Hepatocyte (in vitro differentiated cells): ENCODE measurements around the gene CDH4. TPM values are rescaled to one million over a fixed set of nuclear protein-coding genes. Genes with fewer than 3 reads are reported as not detected.

ENCODE experiments used
- DNase-seq: peaks from one replicate; pipeline ENCODE4 v3.0.0-alpha.2; 2016; ENCODE audit warnings: low spot score
- H2AFZ ChIP-seq: fragments of 200-600 bp; sonication (generic); 2 replicates; pipeline ENCODE4 v1.6.0; 2016; ENCODE audit warnings: antibody characterized with exemption, mild to moderate bottlenecking
- H3K27ac ChIP-seq: fragments of 200-600 bp; sonication (generic); 2 replicates; pipeline ENCODE4 v1.5.1; 2016; ENCODE audit warnings: mild to moderate bottlenecking
- H3K27me3 ChIP-seq: fragments of 200-600 bp; sonication (generic); 2 replicates; pipeline ENCODE4 v1.6.1; 2016
- H3K36me3 ChIP-seq: fragments of 200-600 bp; sonication (generic); replicated peaks from 2 replicates; pipeline ENCODE4 v1.5.1; 2016; ENCODE audit warnings: low read depth; ENCODE audit not compliant: insufficient read depth
- H3K4me1 ChIP-seq: fragments of 200-600 bp; sonication (generic); 2 replicates; pipeline ENCODE4 v1.5.1; 2016; ENCODE audit warnings: mild to moderate bottlenecking, moderate library complexity; ENCODE audit not compliant: insufficient read depth
- H3K4me2 ChIP-seq: fragments of 200-600 bp; sonication (generic); 2 replicates; pipeline ENCODE4 v1.6.0; 2016
- H3K4me3 ChIP-seq: fragments of 200-600 bp; sonication (generic); 2 replicates; pipeline ENCODE4 v1.5.1; 2016; ENCODE audit warnings: mild to moderate bottlenecking
- H3K79me2 ChIP-seq: fragments of 200-600 bp; sonication (generic); 2 replicates; pipeline ENCODE4 v1.6.0; 2017; ENCODE audit warnings: mild to moderate bottlenecking
- H3K9me2 ChIP-seq: fragments of 200-600 bp; sonication (generic); replicated peaks from 2 replicates; pipeline ENCODE4 v1.6.0; 2017; ENCODE audit warnings: mild to moderate bottlenecking; ENCODE audit not compliant: insufficient read depth
- H3K9me3 ChIP-seq: fragments of 200-600 bp; sonication (generic); 2 replicates; pipeline ENCODE4 v1.5.1; 2016; ENCODE audit warnings: low read depth, mild to moderate bottlenecking
- H4K20me1 ChIP-seq: fragments of 200-600 bp; sonication (generic); 2 replicates; pipeline ENCODE4 v1.6.0; 2016; ENCODE audit warnings: mild to moderate bottlenecking; ENCODE audit not compliant: insufficient read depth, poor library complexity, severe bottlenecking
- EZH2 ChIP-seq: fragments of 200-600 bp; sonication (generic); IDR thresholded peaks from 2 replicates; pipeline ENCODE4 v1.6.1; 2016; ENCODE audit warnings: antibody characterized with exemption, mild to moderate bottlenecking, borderline replicate concordance
- EZH2phosphoT487 ChIP-seq: fragments of 200-600 bp; sonication (generic); IDR thresholded peaks from one replicate; pipeline ENCODE4 v1.6.1; 2018; ENCODE audit warnings: antibody characterized with exemption, mild to moderate bottlenecking, low read depth, moderate library complexity; ENCODE audit not compliant: unreplicated experiment, severe bottlenecking
- WGBS: methylation state at CpG from one replicate; pipeline ENCODE4 v1.1.6; 2016; ENCODE audit warnings: low lambda C conversion rate; ENCODE audit errors: missing lambda C conversion rate; 5-methylcytosine and 5-hydroxymethylcytosine counted together
- polyA plus RNA-seq: library from polyadenylated mRNA; unstranded; fragments of >200 nt; fragmentation: Nextera tagmentation; extraction: Ambion mirVana; gene quantifications from 2 replicates; pipeline ENCODE4 v1.2.1, GENCODE V29; 2016
- total RNA-seq: library from RNA; depleted of rRNA; stranded (reverse); fragments of >200 nt; gene quantifications from 2 replicates; pipeline ENCODE4 v1.2.3, GENCODE V29; 2014
- TF ChIP-seq, protein P1 (sequence below): fragments of 200-600 bp; sonication (generic); IDR thresholded peaks from 2 replicates; pipeline ENCODE4 v1.5.1; 2016; ENCODE audit warnings: antibody characterized with exemption, mild to moderate bottlenecking; ENCODE audit not compliant: poor library complexity

CDH4 gene
- total and polyA plus RNA-seq, 2 experiments from 2014 or later: 0.53 to 0.73 TPM

DNA sequence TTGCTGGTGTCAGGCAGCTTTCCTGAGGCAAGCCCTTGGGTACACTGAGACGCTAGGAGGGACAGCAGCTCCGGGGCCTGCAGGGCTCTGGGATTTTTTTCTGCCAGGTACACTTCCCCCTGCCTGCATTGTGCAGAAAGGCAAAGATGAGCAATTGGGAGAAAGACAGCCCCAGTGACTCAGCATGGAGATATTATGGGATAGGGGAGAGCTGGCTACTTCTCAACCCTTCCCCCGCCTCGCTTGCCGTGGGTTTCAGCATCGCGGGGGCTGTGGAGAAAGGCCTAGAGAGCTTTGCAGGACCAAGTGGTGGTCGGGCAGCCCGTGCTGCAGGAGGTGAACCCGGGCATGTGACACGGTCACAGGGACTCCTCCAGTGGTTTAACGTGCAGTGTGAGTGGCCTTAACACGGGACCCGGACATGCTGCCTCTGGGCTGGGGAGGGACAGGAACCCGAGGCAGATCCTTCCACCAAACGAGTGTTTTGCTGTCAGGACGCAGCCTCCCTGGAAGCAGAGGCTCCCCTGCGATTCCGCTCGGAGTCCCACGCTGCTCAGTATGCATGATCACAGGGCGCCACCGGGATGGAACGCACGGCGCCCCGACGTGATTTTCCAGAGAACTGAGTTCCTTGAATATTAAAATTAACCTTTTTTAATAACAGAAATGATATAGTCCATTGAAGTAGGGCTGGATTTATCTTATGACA lies 139.9 kb downstream of the CDH4 start:
- H3K4me2 ChIP-seq: no peak overlapping the region
- WGBS: 80% methylated on average over 28 of the region's 28 CpGs
- DNase-seq: no peak

DNA sequence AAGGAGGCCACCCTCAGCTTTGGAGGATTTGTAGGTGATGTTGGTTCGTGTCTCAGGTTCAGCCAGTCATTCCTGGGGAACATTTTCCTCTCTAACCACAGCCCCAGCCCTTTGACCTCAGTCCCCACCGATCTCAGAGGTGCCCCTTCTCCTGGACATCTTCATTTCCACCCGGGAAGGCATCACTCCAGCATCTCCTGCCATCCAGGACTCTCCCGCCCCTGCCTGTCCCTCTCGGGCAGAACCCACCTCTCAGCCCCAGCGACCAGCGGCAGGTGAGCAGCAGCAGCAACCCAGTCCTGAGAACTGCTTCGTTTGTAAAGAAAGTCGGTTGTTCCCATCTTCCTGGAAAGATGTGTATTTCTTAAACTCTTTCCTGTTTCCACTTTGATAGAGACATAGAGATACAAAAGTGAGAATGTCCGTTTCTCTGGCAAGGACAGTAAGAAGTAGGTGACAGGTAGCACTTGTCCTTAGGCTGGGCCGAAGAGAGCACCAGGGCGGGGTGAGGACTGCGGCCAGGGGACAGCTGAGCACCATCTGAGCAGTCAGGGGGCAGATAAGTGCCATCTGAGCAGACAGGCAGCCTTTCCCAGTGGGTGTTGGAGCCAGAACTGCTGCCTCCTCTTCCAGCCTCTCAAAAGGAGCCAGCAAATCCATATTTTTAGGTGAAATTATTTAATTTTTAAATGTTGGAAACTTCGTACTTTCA lies 142.2 kb downstream of the CDH4 start:
- Histone ChIP-seq H3K27ac (no peak overlapping the region), H3K4me3 (no peak overlapping the region), H3K4me2 (no peak overlapping the region), H3K9me3 (no peaks in the 10 kb centered on the region), H3K79me2 (no peaks in the 10 kb centered on the region), H2AFZ (no peak overlapping the region), H4K20me1 (no peaks in the 10 kb centered on the region), H3K27me3 (no peaks in the 10 kb centered on the region), H3K36me3 (no peaks in the 10 kb centered on the region), H3K4me1 (no peaks in the 10 kb centered on the region), H3K9me2 (no peaks in the 10 kb centered on the region)
- 83% methylated on average over 14 of the region's 14 CpGs for WGBS
- DNase-seq: no peak
- TF ChIP-seq EZH2 (no peak), EZH2phosphoT487 (no peak)
- TF ChIP-seq, protein P1, sequence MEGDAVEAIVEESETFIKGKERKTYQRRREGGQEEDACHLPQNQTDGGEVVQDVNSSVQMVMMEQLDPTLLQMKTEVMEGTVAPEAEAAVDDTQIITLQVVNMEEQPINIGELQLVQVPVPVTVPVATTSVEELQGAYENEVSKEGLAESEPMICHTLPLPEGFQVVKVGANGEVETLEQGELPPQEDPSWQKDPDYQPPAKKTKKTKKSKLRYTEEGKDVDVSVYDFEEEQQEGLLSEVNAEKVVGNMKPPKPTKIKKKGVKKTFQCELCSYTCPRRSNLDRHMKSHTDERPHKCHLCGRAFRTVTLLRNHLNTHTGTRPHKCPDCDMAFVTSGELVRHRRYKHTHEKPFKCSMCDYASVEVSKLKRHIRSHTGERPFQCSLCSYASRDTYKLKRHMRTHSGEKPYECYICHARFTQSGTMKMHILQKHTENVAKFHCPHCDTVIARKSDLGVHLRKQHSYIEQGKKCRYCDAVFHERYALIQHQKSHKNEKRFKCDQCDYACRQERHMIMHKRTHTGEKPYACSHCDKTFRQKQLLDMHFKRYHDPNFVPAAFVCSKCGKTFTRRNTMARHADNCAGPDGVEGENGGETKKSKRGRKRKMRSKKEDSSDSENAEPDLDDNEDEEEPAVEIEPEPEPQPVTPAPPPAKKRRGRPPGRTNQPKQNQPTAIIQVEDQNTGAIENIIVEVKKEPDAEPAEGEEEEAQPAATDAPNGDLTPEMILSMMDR: no peak

More for the DNA sequence above, 139.9 kb downstream of the CDH4 start:
- no peaks in the 10 kb centered on the region for H3K9me3 ChIP-seq
- no peak overlapping the region for H2AFZ ChIP-seq
- no peaks in the 10 kb centered on the region for H3K79me2 ChIP-seq
- H3K4me1 ChIP-seq: peaks cover 4% of the 10 kb centered on the region
- H3K9me2 ChIP-seq: no peaks in the 10 kb centered on the region
- H3K27ac ChIP-seq: no peak overlapping the region
- no peaks in the 10 kb centered on the region for H3K27me3 ChIP-seq
- H4K20me1 ChIP-seq: no peaks in the 10 kb centered on the region
- no peaks in the 10 kb centered on the region for H3K36me3 ChIP-seq
- TF ChIP-seq, protein P1: no peak
- no peak for TF ChIP-seq EZH2phosphoT487
- no peak for TF ChIP-seq EZH2
- no peak overlapping the region for H3K4me3 ChIP-seq

DNA sequence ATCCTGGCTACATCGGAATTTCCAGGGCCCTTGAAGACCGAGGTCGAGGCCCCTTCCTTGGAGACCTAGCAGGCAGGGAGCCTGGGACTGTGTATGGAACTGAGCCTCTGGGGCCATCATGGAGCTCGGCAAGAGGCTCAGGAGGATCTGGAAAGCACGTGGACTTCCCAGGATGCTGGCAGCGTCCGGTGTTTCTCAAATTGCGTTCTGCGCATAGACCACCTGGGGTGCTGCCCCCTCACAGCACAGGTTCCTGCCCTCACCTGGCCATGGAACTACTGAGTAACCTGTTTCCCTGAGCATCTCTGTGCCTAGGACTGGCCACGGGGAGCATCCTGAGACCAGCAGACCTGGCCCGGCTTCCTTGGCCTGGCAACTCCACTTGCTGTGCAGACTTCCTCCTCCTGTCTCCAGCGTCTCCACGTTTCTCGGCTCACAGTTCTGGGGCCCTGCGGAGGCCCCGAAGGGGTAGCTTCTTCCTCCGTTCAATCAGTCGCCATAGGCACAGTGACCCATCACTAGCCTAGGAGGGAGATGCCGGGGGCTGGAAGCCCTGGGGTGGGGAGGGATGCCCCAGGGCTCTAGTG lies 144.3 kb downstream of the CDH4 start:
- Histone ChIP-seq H3K9me3 (no peaks in the 10 kb centered on the region), H3K36me3 (no peaks in the 10 kb centered on the region), H3K79me2 (no peaks in the 10 kb centered on the region), H4K20me1 (no peaks in the 10 kb centered on the region), H3K27ac (no peak overlapping the region), H3K27me3 (no peaks in the 10 kb centered on the region), H2AFZ (no peak overlapping the region), H3K9me2 (no peaks in the 10 kb centered on the region), H3K4me1 (no peaks in the 10 kb centered on the region), H3K4me3 (no peak overlapping the region), H3K4me2 (no peak overlapping the region)
- TF ChIP-seq, protein P1: no peak
- TF ChIP-seq EZH2: no peak
- TF ChIP-seq EZH2phosphoT487: no peak
- DNase-seq: no peak
- WGBS: 85% methylated on average over 19 of the region's 19 CpGs
